Kidney (tissue), 14 donors: ENCODE measurements around the gene LUZP2. TPM values are rescaled to one million over a fixed set of nuclear protein-coding genes. Genes with fewer than 3 reads are reported as not detected.

ENCODE experiments used
- DNase-seq, 5 donors: peaks; one replicate each; pipeline ENCODE4 v3.0.0-alpha.2; 2013 to 2020
- FAIRE-seq: peaks from 2 replicates; lab custom pipeline; 2012; peaks lifted over from hg19 to GRCh38; lab: Jason Lieb, UNC
- H3K27ac ChIP-seq, 2 donors: one replicate each; pipeline ENCODE4 v1.7.0; 2013; ENCODE audit warnings: low read depth in 2 of 2, low read length in 2 of 2, inconsistent platforms in 1 of 2
- H3K27me3 ChIP-seq: one replicate; pipeline ENCODE4 v1.7.1; 2013; ENCODE audit warnings: low read length, inconsistent platforms; ENCODE audit not compliant: control insufficient read depth, insufficient read depth
- H3K36me3 ChIP-seq, 3 donors: one replicate each; pipeline versions ENCODE4 v1.7.0 to v1.7.1; 2013; ENCODE audit warnings: low read length in 3 of 3, control low read depth in 1 of 3, inconsistent platforms in 1 of 3; ENCODE audit not compliant: insufficient read depth in 3 of 3, control insufficient read depth in 2 of 3
- H3K4me1 ChIP-seq, 3 donors: one replicate each; pipeline versions ENCODE4 v1.7.0 to v1.7.1; 2013; ENCODE audit warnings: low read length in 3 of 3, inconsistent platforms in 1 of 3, low read depth in 1 of 3; ENCODE audit not compliant: control insufficient read depth in 2 of 3, insufficient read depth in 2 of 3
- H3K4me3 ChIP-seq, 3 donors: one replicate each; pipeline versions ENCODE4 v1.7.0 to v1.8.1; 2013; ENCODE audit warnings: low read length in 3 of 3, control low read depth in 1 of 3, inconsistent platforms in 1 of 3
- H3K9ac ChIP-seq, 3 donors: one replicate each; pipeline versions ENCODE4 v1.7.0 to v1.7.1; 2013; ENCODE audit warnings: low read length in 3 of 3, control low read depth in 1 of 3, inconsistent platforms in 1 of 3
- H3K9me3 ChIP-seq, 3 donors: one replicate each; pipeline versions ENCODE4 v1.7.0 to v1.7.1; 2013; ENCODE audit warnings: low read length in 3 of 3, control low read depth in 1 of 3, inconsistent platforms in 1 of 3; ENCODE audit not compliant: control insufficient read depth in 2 of 3, insufficient read depth in 1 of 3
- intact Hi-C: fragments of 100-400 bp; cut with DNase I; formaldehyde crosslinking; loops from one replicate; pipeline ENCODE4 v1.11.1; 2022
- polyA plus RNA-seq: library from polyadenylated mRNA; stranded (reverse); fragments of 350-450 nt; fragmentation: Illumina TruSeq; extraction: RNeasy Lipid Tissue Mini Kit (QIAGEN cat#74804); gene quantifications from one replicate; pipeline ENCODE4 v1.2.3, GENCODE V29; 2014; ENCODE audit warnings: low read depth, low replicate concordance; ENCODE audit not compliant: insufficient read depth
- total RNA-seq: library from RNA; stranded (reverse); fragmentation: NEBNext Ultra II Directional; extraction: Animal tissue kit (Norgen Biotek cat#: 25700); gene quantifications from one replicate; pipeline ENCODE4 v1.2.1, GENCODE V29; 2021
- TF ChIP-seq, protein P1 (sequence below): IDR thresholded peaks from 3 replicates; pipeline ENCODE4 v1.5.1; 2012; ENCODE audit warnings: mild to moderate bottlenecking, moderate library complexity, borderline replicate concordance; ENCODE audit not compliant: insufficient read depth; ENCODE audit errors: extremely low read depth
- donor health status: control.
- donor health status: control.
- donor health status: control.
- donor health status: control.
- donor health status: control.
- donor health status: DM: yes; HTN: yes; CAD: no.
- donor health status: Normal renal cell carcinoma (clear cell type).

Gene LUZP2
- total and polyA plus RNA-seq, 2 donors from 2014 or later: 0.19 TPM; not detected in 1

DNA sequence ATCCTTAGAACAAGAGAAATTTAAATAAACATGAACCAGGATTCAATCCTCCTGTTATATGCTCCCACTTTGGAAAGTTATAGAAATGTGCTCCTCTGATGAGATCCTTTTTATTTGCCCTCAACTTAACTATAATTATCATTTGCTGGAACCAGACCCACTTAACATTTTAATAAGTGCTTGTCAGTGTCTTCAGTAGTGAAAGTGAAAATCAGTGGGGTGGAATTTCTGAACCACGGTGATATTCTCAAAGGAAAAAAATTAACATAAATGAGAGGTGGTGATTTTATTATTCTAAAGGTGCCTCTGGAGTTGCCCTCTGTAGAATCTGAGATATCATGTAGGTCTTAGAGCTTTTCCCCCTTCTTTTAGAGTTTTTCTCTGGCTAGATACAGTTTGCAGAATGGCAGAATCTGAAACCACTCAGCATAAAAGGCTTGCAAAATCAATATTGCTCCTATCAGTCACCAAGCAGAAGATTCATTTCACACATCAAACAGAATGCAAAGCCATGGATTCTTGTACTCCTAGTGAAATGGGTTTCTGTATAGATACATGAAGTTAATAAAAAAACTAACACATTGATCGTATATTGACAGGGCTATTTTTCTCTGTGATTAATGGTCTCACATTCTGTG lies 213.2 kb downstream of the LUZP2 start:
- DNase-seq (no peak), FAIRE-seq (no peak)
- H3K4me1 ChIP-seq: no peaks in the 10 kb centered on the region
- intact Hi-C loops: no loop called here
- H3K27me3 ChIP-seq: no peaks in the 10 kb centered on the region
- no peak overlapping the region for H3K27ac ChIP-seq
- no peaks in the 10 kb centered on the region for H3K36me3 ChIP-seq
- no peak overlapping the region for H3K4me3 ChIP-seq
- no peaks in the 10 kb centered on the region for H3K9me3 ChIP-seq
- TF ChIP-seq, protein P1, sequence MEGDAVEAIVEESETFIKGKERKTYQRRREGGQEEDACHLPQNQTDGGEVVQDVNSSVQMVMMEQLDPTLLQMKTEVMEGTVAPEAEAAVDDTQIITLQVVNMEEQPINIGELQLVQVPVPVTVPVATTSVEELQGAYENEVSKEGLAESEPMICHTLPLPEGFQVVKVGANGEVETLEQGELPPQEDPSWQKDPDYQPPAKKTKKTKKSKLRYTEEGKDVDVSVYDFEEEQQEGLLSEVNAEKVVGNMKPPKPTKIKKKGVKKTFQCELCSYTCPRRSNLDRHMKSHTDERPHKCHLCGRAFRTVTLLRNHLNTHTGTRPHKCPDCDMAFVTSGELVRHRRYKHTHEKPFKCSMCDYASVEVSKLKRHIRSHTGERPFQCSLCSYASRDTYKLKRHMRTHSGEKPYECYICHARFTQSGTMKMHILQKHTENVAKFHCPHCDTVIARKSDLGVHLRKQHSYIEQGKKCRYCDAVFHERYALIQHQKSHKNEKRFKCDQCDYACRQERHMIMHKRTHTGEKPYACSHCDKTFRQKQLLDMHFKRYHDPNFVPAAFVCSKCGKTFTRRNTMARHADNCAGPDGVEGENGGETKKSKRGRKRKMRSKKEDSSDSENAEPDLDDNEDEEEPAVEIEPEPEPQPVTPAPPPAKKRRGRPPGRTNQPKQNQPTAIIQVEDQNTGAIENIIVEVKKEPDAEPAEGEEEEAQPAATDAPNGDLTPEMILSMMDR: no peak
- no peak overlapping the region for H3K9ac ChIP-seq

DNA sequence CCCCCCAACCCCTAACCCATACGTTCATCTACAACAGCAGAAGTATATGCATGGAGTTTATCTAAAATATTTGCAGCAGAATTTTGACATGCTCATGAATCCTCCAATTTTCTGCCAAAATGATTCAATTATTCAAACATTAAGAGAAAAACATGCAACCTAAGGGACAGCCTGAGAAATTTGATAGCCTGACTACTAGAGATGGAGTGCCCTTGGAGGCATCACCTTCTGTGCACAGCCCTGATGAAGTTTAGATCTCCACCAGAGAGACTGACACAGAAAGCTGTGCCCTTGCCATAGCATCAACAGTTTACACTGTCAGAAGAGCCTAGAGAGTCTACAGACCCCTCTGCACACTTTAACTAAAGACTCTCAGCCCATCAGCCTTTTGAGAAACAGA lies 217.7 kb downstream of the LUZP2 start:
- TF ChIP-seq, protein P1: no peak
- DNase-seq: no peak
- H3K27me3 ChIP-seq: no peaks in the 10 kb centered on the region
- H3K9ac ChIP-seq: no peak overlapping the region
- no peak for FAIRE-seq
- H3K9me3 ChIP-seq: no peaks in the 10 kb centered on the region
- no peak overlapping the region for H3K27ac ChIP-seq
- intact Hi-C loops: no loop called here
- no peaks in the 10 kb centered on the region for H3K4me1 ChIP-seq
- H3K4me3 ChIP-seq: no peak overlapping the region
- H3K36me3 ChIP-seq: no peaks in the 10 kb centered on the region

DNA sequence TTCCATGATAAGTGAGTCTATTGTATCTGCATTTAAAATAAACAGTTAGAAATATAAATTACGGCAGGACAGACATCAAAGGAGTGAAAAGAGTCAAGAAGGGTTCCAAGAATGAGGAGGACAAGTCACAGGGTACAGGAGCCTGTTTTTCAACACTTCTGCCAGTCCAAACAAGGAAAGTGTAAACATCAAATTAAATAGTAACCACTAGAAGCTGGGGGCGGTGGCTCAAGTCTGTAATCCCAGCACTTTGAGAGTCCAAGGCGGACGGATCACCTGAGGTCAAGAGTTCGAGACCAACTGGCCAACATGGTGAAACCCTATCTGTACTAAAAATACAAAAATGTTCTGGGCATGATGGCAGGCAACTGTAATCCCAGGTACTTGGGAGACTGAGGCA lies 219.6 kb downstream of the LUZP2 start:
- Histone ChIP-seq H3K36me3 (no peaks in the 10 kb centered on the region), H3K9me3 (no peaks in the 10 kb centered on the region), H3K4me1 (no peaks in the 10 kb centered on the region), H3K27me3 (no peaks in the 10 kb centered on the region), H3K4me3 (no peak overlapping the region), H3K9ac (no peak overlapping the region), H3K27ac (no peak overlapping the region)
- intact Hi-C loops: no loop called here
- TF ChIP-seq, protein P1: no peak
- FAIRE-seq (no peak), DNase-seq (no peak)

DNA sequence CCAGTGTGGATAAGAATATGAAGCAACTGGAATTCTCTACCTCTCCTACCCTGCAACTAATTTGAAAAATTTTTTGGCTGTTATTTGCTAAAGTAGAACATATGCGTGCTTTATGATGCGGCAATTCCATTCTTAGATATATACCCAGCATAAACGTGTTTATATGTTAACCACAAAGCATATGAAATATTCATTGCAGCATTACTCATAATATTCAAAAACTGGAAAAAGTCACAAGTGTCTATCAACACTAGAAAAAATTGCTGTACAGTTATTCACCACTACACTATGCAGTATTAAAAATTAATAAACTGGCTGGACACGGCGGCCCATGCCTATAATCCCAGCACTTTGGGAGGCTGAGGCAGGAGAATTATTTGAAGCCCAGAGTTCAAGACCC lies 226.4 kb downstream of the LUZP2 start:
- FAIRE-seq (no peak), DNase-seq (no peak)
- H3K36me3 ChIP-seq: no peaks in the 10 kb centered on the region
- no peak overlapping the region for H3K27ac ChIP-seq
- no peak overlapping the region for H3K9ac ChIP-seq
- intact Hi-C loops: no loop called here
- no peaks in the 10 kb centered on the region for H3K27me3 ChIP-seq
- no peak overlapping the region for H3K4me3 ChIP-seq
- TF ChIP-seq, protein P1: no peak
- H3K9me3 ChIP-seq: no peaks in the 10 kb centered on the region
- no peaks in the 10 kb centered on the region for H3K4me1 ChIP-seq
